NCI-H226 (cell line): ENCODE measurements around the gene MOB2.

Source experiments
- DNase-seq: peaks from one replicate; pipeline ENCODE4 v3.0.0-alpha.2; 2015

MOB2 gene

GRCh38 chr11:1484695-1485503, 1.7 kb downstream of the MOB2 start:
- DNase-seq, result no peak

GRCh38 chr11:1484061-1484671, 2.4 kb downstream of the MOB2 start:
- no peak for DNase-seq

GRCh38 chr11:1483445-1483961, 3.1 kb downstream of the MOB2 start:
- no peak for DNase-seq

GRCh38 chr11:1482581-1483444, 3.8 kb downstream of the MOB2 start:
- no peak for DNase-seq

- no peak for DNase-seq
Observed at GRCh38 chr11:1481861-1482441, 4.6 kb downstream of the MOB2 start.

GRCh38 chr11:1481483-1481825, 5.1 kb downstream of the MOB2 start:
- no peak for DNase-seq

- no peak for DNase-seq
Observed at GRCh38 chr11:1480555-1481482, 5.8 kb downstream of the MOB2 start.

GRCh38 chr11:1480191-1480554, 6.4 kb downstream of the MOB2 start:
- DNase-seq, result no peak

- DNase-seq, result no peak
Observed at GRCh38 chr11:1479678-1480118, 6.9 kb downstream of the MOB2 start.

GRCh38 chr11:1479006-1479677, 7.4 kb downstream of the MOB2 start:
- DNase-seq, result no peak

- DNase-seq, result no peak
Observed at GRCh38 chr11:1478544-1478943, 8.0 kb downstream of the MOB2 start.

GRCh38 chr11:1478011-1478410, 8.6 kb downstream of the MOB2 start:
- no peak for DNase-seq

- DNase-seq, result no peak
Observed at GRCh38 chr11:1476940-1477736, 9.4 kb downstream of the MOB2 start.

- DNase-seq, result no peak
Observed at GRCh38 chr11:1475841-1476240, 10.7 kb downstream of the MOB2 start.

GRCh38 chr11:1473786-1474185, 12.8 kb downstream of the MOB2 start:
- DNase-seq, result no peak

GRCh38 chr11:1473011-1473628, 13.5 kb downstream of the MOB2 start:
- DNase-seq, result no peak

GRCh38 chr11:1472180-1473005, 14.2 kb downstream of the MOB2 start:
- DNase-seq, result no peak

GRCh38 chr11:1471736-1472135, 14.8 kb downstream of the MOB2 start:
- no peak for DNase-seq
